ENCODE data around the gene OTULIN.

OTULIN gene

DNA sequence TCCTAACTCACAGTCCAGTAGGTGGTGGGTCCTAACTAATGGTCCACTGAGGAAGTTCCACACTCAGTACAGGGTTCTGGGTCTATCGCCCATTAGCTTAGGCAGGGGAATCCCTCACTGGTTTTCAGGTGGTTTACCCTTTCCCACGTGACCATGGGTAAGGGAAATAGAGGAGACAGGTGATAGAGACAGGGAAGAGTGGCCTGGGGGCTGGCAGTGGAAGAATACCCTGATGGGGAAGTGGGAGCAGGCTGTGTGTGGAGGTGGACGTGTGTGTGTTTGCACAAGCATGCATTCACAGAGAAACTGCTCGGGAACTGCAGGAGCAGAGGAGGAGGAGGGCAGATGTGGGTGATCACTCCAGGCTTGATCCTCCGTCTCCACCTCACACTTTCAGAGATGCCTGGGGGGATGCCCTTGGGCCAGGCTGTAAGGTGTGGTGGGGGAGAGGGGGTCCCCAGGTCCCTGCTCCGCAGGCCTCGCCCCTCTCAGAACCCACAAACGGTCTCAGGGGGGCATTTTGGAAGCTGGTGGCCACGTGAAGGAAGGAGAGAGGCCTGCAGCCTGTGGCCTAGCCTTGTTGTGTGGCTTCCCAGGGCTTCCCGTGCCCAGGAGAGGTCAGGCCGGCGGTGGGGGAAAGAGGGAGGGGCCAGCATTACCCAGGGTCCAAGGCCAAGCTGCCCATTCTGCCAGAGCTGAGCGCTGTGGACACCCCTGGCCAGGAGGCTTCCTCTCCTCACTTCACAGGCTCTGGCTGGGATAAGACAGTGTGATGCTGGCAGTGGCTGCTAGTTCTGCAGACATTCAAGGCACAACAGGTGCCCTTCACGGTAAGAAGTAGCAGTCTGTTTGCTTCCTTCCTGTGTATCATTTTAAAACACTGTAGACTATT is 80.0 kb downstream of the OTULIN start:
- no peak for DNase-seq

DNA sequence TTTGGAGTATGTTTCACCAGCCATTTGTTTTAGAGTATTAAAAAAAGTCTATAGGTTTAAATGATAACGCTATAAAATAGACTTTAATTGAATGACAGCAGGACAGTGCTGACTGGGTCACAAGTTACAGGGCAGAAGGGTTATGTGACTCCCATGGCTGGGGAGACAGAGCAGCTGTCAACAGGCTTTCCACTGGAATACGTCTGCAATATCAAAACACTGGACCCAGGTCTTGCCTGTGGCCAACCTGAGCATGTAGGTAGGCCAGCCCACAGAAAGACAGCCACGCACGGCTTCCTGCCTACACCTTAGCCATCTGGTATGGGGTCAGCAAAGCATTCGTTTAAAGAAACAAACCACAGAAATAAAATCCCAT is 80.7 kb downstream of the OTULIN start:
- no peak for DNase-seq

DNA sequence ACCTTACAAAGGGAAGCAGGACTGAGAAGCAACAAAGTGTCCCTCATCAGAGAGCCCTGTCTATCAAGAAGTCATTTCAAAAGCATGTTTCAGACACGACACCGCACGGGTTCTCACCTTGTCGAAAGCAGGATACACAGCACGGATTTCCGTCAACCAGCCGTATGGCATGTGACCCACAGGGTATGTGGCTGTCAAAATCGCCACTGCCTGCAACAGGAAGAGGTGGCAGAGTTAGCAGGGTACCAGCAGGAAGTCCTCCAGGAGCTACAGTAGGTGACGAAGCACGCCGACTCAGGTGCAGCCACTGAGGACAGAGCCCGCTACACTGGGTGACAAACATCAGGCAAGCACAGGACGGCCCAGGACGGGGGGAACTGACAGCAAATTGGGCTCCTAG is 81.2 kb downstream of the OTULIN start:
- DNase-seq = no peak

DNA sequence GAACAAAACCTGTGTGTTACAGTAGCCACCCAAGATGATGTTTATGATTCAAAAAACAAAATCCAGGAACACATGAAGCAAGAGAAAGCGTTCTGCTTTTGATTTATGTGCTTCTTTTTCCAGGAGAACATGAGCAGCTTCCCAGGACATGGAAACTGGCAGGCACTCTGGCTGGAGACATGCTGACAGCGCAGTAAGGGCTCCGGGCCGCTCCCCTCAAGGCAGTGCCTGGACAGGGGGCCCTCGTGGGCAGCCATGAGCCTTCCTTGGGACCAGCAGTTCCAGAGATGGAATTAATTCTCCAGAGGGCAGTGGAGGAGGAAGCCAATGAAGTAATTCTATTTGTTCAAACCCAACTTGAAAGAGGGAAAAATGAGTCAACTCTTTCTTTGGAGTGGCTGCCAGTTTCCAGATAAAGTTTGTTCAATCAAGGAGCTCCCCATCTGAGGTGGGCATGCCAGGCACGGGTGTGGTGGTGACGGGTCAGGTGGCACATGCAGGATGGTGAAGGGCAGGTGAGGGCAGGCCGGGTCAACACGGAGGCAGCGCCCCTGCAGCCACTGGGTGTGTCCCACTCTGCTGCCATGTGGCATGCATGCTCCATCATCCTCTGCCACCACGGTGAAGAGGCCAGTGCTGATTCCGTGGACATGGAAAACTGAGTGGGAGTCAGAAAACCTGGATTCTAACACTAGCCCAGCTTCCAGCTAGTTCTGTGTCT is 83.8 kb downstream of the OTULIN start:
- DNase-seq = no peak
